Stomach (tissue), 9 donors: Measurements from ENCODE around the gene CSGALNACT2. TPM values are rescaled to one million over a fixed set of nuclear protein-coding genes. Genes with fewer than 3 reads are reported as not detected.

Experiments
- DNase-seq, 2 donors: peaks; one replicate each; pipeline versions ENCODE4 v3.0.0 to v3.0.0-alpha.2; 2013 to 2019
- H3K27ac ChIP-seq, 5 donors: fragments of 200-600 bp in 4 of 5; sonication (generic) in 4 of 5; one replicate each; pipeline ENCODE4 v1.5.1; 2013 to 2019; ENCODE audit warnings: mild to moderate bottlenecking in 1 of 5, moderate library complexity in 1 of 5
- H3K27me3 ChIP-seq, 3 donors: fragments of 200-600 bp; sonication (generic); one replicate each; pipeline ENCODE4 v1.5.1; 2017 to 2019; ENCODE audit warnings: mixed run types in 1 of 3
- H3K36me3 ChIP-seq, 4 donors: fragments of 200-600 bp; sonication (generic); 1 replicate in 3 of 4; 2 replicates in 1 of 4; pipeline ENCODE4 v1.5.1; 2016 to 2019
- H3K4me1 ChIP-seq, 4 donors: fragments of 200-600 bp; sonication (generic); one replicate each; pipeline ENCODE4 v1.5.1; 2016 to 2019
- H3K4me3 ChIP-seq, 4 donors: fragments of 200-600 bp; sonication (generic) in 3 of 4; one replicate each; pipeline ENCODE4 v1.5.1; 2016 to 2019; ENCODE audit warnings: mild to moderate bottlenecking in 1 of 4
- H3K9me3 ChIP-seq, 4 donors: fragments of 200-600 bp; sonication (generic); one replicate each; pipeline ENCODE4 v1.5.1; 2016 to 2019
- EP300 ChIP-seq: sonication (generic); formaldehyde crosslinking; IDR thresholded peaks from one replicate; pipeline ENCODE4 v1.6.1; 2017; ENCODE audit warnings: antibody characterized with exemption
- POLR2A ChIP-seq, 4 donors: fragments of 450-650 bp; IDR thresholded peaks; one replicate each; pipeline ENCODE4 v1.6.1; 2016; ENCODE audit warnings: antibody characterized with exemption in 4 of 4, control low read depth in 2 of 4, mild to moderate bottlenecking in 1 of 4, moderate library complexity in 1 of 4
- POLR2AphosphoS5 ChIP-seq, 3 donors: sonication (generic); formaldehyde crosslinking; IDR thresholded peaks; one replicate each; pipeline ENCODE4 v1.6.1; 2016; ENCODE audit warnings: antibody characterized with exemption in 3 of 3
- WGBS, 5 donors: extraction: QIAGEN DNeasy Blood & Tissue Kit in 3 of 5; methylation state at CpG; one replicate each; pipeline versions ENCODE4 v1.1.5 to v1.1.7; 2013 to 2018; 5-methylcytosine and 5-hydroxymethylcytosine counted together
- intact Hi-C: fragments of 100-400 bp; cut with DNase I; formaldehyde crosslinking; loops from one replicate; pipeline ENCODE4 v1.15.1; 2023; ENCODE audit warnings: low total_unique reads
- polyA plus RNA-seq, 3 donors: library from polyadenylated mRNA; stranded (reverse); fragments of 200-250 nt; gene quantifications; one replicate each; pipeline ENCODE4 v1.2.3, GENCODE V29; 2013
- total RNA-seq, 5 donors: library from RNA; depleted of rRNA; stranded (reverse); fragments of >200 nt; gene quantifications; one replicate each; pipeline versions ENCODE4 v1.1.0 to v1.2.3, GENCODE V29; 2014 to 2016
- TF ChIP-seq, protein P1 (sequence below), 7 experiments: fragments of 450-650 bp in 4 of 7; fragments of 200-600 bp in 3 of 7; sonication (generic) in 3 of 7; IDR thresholded peaks; one replicate each; pipeline ENCODE4 v1.5.1; 2016 to 2019; ENCODE audit warnings: antibody characterized with exemption in 7 of 7, control low read depth in 2 of 7, mild to moderate bottlenecking in 1 of 7
- donor health status: healthy with polysubstance abuse.
- donor health status: Bipolar disorder and iron deficiency.
- donor health status: healthy.

CSGALNACT2 gene
- total and polyA plus RNA-seq, 8 donors, result 2.0 to 30.1 (median 7.8) TPM

DNA sequence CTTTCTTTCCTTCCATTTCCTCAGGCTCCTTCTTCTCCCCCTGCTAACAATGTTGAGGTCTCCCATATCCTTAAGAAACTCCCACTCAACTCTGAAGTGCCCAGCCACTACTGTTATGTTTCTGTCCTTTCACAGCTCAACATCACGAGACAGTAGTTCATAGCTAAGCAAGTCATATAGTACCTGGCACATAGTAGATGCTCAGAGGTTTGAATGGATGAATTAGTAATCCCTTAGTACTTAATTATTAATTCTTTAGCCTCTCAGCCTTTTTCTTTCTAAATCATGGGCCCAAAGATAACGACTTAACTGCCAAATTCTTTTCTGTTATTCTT is 22.6 kb downstream of the CSGALNACT2 start:
- 81 to 89% (median 86%) methylated on average over 2 of the region's 2 CpGs for WGBS, 5 donors
- H3K9me3 ChIP-seq, result no peaks in the 10 kb centered on the region
- H3K4me3 ChIP-seq, result no peak overlapping the region
- H3K27me3 ChIP-seq, result no peaks in the 10 kb centered on the region
- TF ChIP-seq POLR2A (IDR thresholded peaks at IDR 0.05) (no peak), EP300 (no peak), POLR2AphosphoS5 (IDR thresholded peaks at IDR 0.05) (no peak)
- TF ChIP-seq, protein P1, sequence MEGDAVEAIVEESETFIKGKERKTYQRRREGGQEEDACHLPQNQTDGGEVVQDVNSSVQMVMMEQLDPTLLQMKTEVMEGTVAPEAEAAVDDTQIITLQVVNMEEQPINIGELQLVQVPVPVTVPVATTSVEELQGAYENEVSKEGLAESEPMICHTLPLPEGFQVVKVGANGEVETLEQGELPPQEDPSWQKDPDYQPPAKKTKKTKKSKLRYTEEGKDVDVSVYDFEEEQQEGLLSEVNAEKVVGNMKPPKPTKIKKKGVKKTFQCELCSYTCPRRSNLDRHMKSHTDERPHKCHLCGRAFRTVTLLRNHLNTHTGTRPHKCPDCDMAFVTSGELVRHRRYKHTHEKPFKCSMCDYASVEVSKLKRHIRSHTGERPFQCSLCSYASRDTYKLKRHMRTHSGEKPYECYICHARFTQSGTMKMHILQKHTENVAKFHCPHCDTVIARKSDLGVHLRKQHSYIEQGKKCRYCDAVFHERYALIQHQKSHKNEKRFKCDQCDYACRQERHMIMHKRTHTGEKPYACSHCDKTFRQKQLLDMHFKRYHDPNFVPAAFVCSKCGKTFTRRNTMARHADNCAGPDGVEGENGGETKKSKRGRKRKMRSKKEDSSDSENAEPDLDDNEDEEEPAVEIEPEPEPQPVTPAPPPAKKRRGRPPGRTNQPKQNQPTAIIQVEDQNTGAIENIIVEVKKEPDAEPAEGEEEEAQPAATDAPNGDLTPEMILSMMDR (IDR thresholded peaks at IDR 0.05), result no peak
- no peak for DNase-seq
- peaks cover 0 to 35% (median 19%) of the 10 kb centered on the region in 4 donors for H3K4me1 ChIP-seq
- intact Hi-C loops, result no loop called here
- H3K27ac ChIP-seq, result peak overlapping the region in 2 of 5 donors; percentile 33 to 52
- H3K36me3 ChIP-seq, result peaks cover 6 to 38% (median 26%) of the 10 kb centered on the region in 4 donors

DNA sequence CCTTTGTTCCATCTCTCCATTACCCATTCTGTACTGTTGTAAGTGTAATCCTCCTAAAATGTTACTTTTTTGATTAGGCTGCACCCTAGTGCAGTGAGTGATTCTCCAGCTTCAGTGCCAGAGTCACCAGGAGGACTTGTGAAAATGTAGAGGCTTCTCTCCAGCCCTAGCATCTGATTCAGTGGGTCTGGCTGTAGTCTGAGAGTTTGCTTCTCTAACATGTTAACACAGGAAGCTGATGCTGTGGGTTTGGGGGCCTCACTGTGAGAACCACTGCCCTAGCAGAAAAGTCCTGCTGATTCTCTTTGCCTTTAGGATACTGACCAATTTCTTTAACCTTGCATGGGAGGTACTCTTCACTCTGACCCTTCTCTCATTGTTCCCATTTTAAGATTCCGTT is 24.4 kb downstream of the CSGALNACT2 start:
- TF ChIP-seq POLR2A (IDR thresholded peaks at IDR 0.05) (no peak), EP300 (no peak), POLR2AphosphoS5 (IDR thresholded peaks at IDR 0.05) (no peak)
- TF ChIP-seq, protein P1 (IDR thresholded peaks at IDR 0.05), result no peak
- intact Hi-C loops, result no loop called here
- 85 to 98% (median 91%) methylated on average over 1 of the region's 1 CpG for WGBS, 5 donors
- no peak overlapping the region for H3K27ac ChIP-seq
- no peaks in the 10 kb centered on the region for H3K9me3 ChIP-seq
- peaks cover 0 to 36% (median 11%) of the 10 kb centered on the region in 4 donors for H3K4me1 ChIP-seq
- H3K36me3 ChIP-seq, result peaks cover 6 to 38% (median 26%) of the 10 kb centered on the region in 4 donors
- no peak for DNase-seq
- H3K4me3 ChIP-seq, result no peak overlapping the region
- no peaks in the 10 kb centered on the region for H3K27me3 ChIP-seq

DNA sequence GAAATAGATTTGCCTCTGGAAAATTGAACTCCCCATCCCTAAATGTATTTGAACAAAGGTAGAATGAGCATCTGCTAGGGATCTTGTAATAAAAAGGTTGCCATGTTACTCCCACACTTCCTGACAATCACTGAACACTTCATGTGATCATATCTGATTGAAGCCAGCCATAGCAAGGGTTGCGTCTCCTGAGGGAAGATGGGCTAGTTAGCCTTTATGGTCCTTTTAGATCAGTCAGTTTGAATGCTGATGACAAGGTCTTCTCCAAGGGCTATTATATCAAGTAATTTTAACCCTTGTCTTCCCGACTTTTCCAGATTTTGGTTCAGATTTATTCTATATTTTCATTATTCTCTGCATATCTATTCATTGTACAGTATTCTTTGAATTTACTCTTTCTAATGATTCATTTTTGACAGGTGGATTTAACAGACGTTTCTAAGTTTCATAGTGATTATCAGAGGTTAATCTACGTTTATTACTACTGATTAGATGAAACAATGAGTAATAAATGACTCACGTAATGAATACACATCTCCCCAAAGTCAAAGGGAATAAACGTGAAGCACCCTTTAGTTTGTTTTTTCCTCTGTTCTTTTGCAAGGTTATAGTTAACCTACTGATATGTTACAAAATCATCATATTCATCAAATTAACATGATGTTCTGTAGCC is 28.1 kb downstream of the CSGALNACT2 start:
- Histone ChIP-seq H3K27ac (no peak overlapping the region), H3K4me1 (peaks cover 0 to 13% (median 0%) of the 10 kb centered on the region in 4 donors)

DNA sequence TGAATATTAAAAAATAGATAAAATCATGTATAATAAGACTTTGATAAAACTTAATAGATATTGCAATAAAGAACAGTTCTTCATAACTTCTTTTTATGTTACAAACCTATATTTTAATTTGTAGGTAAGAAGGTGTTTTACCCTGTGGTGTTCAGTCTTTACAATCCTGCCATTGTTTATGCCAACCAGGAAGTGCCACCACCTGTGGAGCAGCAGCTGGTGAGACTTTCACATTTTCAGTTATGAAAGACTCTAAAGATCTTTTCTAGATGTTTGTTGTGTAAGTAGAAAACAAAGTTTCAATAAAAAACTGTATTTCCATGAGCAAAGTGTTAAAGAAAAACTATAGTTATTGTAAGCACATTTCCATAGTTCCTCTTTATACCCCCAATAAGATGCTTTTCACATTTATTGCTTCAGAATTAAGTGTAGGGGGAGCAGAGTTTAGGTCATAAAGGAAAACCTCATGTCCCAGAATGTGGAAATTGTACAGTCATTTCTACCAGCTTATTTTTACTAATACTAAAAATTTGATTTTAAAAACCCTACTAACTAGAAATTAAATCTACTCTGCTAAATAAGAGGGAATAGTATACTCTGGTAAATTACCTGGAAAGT is 28.7 kb downstream of the CSGALNACT2 start:
- Histone ChIP-seq H3K27me3 (no peaks in the 10 kb centered on the region), H3K36me3 (peaks cover 6 to 47% (median 31%) of the 10 kb centered on the region in 4 donors), H3K4me3 (no peak overlapping the region), H3K9me3 (no peaks in the 10 kb centered on the region), H3K4me1 (peaks cover 0 to 13% (median 0%) of the 10 kb centered on the region in 4 donors), H3K27ac (no peak overlapping the region)
- intact Hi-C loops, result no loop called here
- no peak for TF ChIP-seq EP300
- TF ChIP-seq, protein P1 (IDR thresholded peaks at IDR 0.05), result no peak
- TF ChIP-seq POLR2A (IDR thresholded peaks at IDR 0.05), result no peak
- TF ChIP-seq POLR2AphosphoS5 (IDR thresholded peaks at IDR 0.05), result no peak
- DNase-seq, result peak in 1 of 2 donors; percentile 37

More for the DNA sequence above, 28.1 kb downstream of the CSGALNACT2 start:
- intact Hi-C loops, result no loop called here
- TF ChIP-seq, protein P1 (IDR thresholded peaks at IDR 0.05), result no peak
- TF ChIP-seq EP300, result no peak
- TF ChIP-seq POLR2AphosphoS5 (IDR thresholded peaks at IDR 0.05), result no peak
- no peak for TF ChIP-seq POLR2A (IDR thresholded peaks at IDR 0.05)
- DNase-seq, result no peak
- Histone ChIP-seq H3K27me3 (no peaks in the 10 kb centered on the region), H3K36me3 (peaks cover 6 to 53% (median 32%) of the 10 kb centered on the region in 4 donors), H3K4me3 (no peak overlapping the region), H3K9me3 (no peaks in the 10 kb centered on the region)
- WGBS, 5 donors, result 43 to 51% (median 49%) methylated on average over 6 of the region's 6 CpGs
